Lower leg skin (tissue), 3 donors: ENCODE results near the gene MYO3A.

Experiments
- POLR2A ChIP-seq, 2 donors: fragments of 450-650 bp; IDR thresholded peaks; one replicate each; pipeline ENCODE4 v1.6.1; 2016 to 2017; ENCODE audit warnings: antibody characterized with exemption in 2 of 2, mild to moderate bottlenecking in 1 of 2, moderate library complexity in 1 of 2
- TF ChIP-seq, protein P1 (sequence below), 3 donors: fragments of 450-650 bp; IDR thresholded peaks; one replicate each; pipeline ENCODE4 v1.5.1; 2016; ENCODE audit warnings: antibody characterized with exemption in 3 of 3, mild to moderate bottlenecking in 3 of 3, moderate library complexity in 2 of 3

- TF ChIP-seq, protein P1, sequence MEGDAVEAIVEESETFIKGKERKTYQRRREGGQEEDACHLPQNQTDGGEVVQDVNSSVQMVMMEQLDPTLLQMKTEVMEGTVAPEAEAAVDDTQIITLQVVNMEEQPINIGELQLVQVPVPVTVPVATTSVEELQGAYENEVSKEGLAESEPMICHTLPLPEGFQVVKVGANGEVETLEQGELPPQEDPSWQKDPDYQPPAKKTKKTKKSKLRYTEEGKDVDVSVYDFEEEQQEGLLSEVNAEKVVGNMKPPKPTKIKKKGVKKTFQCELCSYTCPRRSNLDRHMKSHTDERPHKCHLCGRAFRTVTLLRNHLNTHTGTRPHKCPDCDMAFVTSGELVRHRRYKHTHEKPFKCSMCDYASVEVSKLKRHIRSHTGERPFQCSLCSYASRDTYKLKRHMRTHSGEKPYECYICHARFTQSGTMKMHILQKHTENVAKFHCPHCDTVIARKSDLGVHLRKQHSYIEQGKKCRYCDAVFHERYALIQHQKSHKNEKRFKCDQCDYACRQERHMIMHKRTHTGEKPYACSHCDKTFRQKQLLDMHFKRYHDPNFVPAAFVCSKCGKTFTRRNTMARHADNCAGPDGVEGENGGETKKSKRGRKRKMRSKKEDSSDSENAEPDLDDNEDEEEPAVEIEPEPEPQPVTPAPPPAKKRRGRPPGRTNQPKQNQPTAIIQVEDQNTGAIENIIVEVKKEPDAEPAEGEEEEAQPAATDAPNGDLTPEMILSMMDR (IDR thresholded peaks at IDR 0.05): no peak
- no peak for TF ChIP-seq POLR2A (IDR thresholded peaks at IDR 0.05)
These were observed 263.2 kb downstream of the MYO3A start for GRCh38 chr10:26197248-26197647.
